NK-92 (cell line): ENCODE data around the gene TANGO6.

Experiments used
- DNase-seq: peaks from one replicate; lab custom pipeline; 2025; ENCODE audit not compliant: unreplicated experiment; lab: John Stamatoyannopoulos, UW

Gene TANGO6

DNA sequence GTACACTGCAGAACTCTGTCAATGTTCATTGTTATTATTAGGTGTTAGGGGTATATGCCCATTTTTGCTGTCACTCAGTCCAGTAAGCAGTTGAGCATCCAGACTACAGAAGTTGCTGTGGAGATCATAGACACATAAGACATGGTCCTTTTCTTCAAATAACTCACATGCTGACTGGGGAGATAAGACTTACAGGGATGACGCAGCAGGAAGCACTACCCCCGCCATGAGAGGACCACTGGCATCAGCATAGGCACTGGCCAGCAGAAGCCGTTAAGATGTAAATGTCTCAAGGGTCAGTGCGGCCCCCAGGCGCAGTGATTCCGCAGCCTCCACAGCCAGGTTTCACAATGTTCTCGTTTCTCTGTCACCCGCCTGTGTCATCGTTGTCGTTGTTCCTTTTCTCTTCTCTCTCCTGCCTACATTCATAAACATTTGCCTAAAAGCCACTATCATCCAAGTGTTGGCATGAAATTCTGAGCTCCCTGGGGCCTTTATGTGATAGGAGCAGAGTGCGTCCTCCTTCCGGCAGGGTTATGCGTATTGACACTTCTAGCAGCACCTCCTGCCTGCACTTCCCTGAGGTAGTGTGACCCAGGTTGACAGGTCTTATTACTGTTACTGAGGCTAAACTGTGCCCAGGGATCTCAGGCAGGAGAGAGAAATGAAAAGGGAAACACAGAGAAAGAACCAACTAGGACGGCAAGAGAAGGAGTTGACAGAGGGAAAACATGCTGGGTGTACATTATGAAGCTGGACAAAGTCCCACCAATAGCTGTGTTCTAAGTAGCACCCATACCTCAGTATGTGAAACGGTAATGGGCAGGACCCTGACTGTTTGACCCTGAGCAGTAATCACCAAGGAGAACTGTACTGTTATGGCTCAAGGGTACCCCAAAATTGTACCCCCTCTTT lies 17.9 kb downstream of the TANGO6 start:
- DNase-seq: no peak

DNA sequence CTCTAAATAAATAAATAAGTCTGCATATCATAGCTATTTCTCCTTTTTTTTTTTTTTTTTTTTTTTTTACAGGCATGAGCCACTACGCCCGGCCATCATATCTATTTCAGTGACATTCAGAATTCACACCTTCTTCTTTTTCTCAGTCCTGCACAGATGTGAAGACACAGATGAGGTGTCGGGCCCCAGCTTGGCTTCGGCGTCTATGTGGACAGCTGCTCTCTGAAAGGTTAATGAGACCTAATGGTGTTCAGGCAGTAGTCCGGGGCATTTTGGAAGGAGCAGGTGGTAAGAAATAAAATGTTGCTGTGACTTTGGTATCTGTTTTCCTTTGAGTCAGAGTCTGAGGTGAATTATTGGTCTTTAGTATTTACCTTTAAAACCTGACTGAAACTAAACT lies 23.6 kb downstream of the TANGO6 start:
- DNase-seq: no peak

DNA sequence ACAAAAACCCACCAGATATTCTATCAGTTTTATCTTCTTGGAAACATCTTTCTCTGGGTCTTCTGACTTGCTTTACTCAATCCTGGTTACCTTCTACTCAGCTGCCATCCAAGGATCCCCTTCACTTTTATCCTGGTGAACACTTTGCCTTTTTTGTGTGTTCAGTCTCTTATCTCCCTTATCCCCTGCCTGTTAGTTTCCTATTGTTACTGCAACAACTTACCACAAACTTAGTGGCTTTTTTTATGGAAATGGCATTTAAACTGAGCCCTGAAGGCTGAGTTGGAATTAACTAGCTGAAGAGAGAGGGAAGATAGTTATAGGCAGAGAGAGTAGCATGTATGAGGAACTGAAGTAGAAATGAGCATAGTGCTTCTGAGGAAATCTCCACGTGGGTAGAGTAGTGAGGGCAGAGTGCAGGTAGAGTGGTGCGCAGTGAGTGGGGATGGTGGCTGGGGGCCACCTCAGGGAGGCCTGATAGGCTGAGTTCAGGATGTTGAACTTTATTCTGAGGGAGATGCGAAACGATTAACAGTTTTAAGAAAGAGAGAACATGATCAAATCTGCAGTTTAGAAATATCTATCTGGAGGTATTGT lies 26.3 kb downstream of the TANGO6 start:
- no peak for DNase-seq

DNA sequence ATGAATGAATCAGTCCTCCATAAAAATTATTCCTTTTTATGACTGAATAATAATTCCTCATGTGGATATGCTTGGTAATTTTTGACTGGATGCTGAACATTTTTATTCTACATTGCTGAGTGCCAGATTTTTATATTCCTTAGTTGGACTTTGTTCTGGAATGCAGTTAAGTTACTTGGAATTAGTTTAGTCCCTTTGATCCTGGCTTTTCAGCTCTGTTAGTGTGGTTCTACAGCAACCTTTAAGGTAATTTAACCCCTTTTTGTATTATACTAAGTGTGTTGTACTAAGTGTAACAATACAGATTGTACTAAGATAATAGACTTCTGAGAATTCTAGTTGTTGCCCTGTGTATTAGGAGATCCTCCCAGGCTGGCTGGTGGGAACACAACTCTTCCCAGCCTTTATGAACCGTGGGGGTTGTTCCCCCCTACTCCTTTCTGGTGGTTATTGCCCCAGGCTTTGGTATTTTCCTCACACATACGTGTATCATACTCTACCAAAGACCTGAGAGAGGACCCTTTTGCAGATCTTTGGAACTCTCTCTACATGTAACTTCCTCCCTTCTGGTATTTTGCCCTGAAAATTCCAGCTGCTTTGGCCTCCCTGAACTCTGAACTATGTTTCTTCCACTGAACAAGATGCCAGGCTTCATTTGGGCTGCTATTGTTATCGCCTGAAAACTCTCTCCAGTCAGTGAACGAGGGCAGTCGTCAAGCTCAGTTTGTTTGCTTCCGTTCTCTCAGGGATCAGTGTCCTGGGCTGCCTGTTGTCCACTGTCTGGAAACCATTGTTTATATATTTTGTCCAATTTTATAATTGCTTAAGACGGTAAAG lies 30.5 kb downstream of the TANGO6 start:
- DNase-seq: no peak

DNA sequence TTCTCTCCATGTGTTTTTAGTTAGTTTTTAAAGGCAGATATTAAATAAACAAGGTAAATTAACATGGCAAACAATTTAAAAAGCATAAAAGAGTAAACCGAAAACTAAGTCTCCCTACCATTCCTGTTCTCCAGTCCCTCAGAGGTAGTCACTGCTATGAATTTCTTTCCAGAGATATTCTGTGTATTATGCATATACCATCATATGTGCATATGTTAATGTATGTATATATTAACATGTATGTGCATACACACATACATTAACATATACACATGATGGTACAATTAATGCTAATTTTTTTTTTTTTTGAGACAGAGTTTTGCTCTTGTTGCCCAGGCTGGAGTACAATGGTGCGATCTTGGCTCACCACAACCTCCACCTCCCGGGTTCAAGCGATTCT lies 32.5 kb downstream of the TANGO6 start:
- DNase-seq: no peak

GRCh38 chr16:68883685-68884084 lies 40.4 kb downstream of the TANGO6 start:
- DNase-seq: no peak

DNA sequence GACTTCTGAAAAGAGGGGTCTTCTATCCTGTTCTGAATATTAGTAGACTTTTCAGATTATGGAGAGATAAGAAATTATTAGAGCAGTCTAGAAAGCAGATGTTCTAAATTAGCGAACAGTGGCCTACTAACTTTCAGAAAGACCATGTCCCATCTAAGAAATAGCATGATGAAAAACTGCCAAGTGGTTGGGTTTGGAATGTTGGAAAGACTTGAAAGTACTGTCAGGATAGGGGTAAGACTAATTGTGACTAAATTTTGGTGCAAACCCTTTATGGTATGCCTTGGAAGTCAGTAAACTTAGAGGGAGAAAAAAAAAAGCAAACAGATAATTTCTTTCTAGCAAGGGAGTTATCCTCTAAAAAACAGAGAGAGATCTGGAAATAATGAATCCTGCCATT lies 41.1 kb downstream of the TANGO6 start:
- DNase-seq: no peak

DNA sequence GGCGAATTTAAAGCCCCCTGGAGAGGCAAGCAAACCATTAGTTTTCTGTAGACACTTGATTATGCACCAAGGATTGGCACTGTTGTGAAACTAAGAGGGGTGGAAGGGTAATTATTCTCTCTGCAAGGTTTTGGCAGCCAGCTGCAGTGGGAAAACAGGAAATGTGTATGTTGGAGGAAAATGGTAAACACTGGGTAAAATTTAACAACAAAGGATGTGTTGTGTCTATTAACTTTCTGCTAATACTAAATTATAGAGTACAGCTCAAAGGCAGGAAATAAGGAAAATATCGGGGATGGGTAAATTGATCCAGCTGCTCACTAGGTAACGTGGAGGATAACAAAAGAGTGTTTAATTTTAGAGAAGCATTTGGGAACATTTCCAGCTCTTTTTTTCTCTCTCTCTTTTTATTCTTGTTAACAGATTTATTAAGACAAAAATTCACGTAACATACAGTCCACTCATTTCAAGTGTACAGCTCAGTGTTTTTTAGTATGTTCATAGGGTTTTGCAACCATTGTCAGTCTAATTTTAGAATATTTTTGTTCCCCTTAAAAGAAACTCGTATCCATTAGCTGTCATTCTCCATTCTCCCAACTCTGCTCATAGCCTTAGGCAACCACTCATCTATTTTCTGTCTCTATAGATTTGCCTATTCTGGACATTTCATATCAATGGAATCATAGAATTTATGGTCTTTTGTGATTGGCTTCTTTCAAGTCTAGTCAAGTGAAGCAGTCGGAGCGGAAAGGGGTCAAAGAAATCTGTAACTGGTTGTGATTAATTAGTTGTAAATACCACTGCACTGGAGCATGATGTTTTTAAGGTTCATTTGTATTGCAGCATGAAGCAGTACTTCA lies 41.8 kb downstream of the TANGO6 start:
- DNase-seq: no peak

DNA sequence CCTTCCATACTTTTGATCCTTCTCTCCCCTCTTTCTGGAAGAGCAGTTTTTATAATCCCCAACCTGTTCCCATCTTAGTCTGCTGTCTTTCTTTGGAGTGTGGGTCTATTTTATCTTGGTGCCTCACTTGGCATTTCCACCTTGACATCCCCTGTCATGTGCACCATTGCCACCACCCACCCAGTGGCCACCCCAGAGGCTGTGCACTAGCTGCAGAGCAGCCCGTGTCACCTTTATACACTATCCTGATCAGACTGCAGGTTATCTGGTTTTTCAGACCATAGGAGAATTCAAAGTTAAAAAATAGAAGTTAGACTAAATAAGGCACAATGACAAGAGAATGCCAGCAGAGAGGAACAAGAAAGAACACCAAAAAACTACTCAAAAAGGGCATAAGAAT lies 43.8 kb downstream of the TANGO6 start:
- no peak for DNase-seq

DNA sequence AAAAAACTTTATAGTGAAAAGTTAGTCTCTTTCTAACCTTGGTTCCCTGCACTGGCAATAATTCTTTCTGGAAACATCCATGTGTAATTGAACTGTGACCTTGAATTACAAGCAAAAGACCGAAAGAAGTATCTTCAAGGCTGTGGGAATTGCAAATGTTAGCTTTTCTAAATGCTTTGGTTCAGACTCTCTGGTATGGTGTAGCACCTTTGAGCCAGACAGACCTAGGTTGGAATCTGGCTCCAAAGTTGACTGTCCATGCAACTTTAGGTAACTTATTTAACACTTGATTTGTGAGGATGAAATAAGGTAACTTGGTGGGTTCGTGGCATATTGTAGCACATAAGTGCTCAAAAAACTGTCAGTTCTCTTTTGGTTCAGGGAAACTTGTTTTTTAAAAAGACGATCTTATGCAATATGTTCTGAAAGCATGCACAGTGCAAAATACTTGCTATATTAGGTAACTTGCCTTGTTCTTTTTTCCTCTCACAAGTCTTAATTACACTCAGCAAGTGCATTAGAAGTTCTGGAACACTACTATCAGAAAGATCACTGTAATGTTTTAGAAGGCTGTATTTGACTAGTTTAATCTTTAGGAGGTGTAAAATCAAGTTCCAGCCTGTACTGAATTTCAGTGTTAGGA lies 46.3 kb downstream of the TANGO6 start:
- no peak for DNase-seq

- no peak for DNase-seq
These were observed 48.9 kb downstream of the TANGO6 start for GRCh38 chr16:68892214-68892613.

- no peak for DNase-seq
These were observed 49.6 kb downstream of the TANGO6 start for GRCh38 chr16:68892898-68893297.

DNA sequence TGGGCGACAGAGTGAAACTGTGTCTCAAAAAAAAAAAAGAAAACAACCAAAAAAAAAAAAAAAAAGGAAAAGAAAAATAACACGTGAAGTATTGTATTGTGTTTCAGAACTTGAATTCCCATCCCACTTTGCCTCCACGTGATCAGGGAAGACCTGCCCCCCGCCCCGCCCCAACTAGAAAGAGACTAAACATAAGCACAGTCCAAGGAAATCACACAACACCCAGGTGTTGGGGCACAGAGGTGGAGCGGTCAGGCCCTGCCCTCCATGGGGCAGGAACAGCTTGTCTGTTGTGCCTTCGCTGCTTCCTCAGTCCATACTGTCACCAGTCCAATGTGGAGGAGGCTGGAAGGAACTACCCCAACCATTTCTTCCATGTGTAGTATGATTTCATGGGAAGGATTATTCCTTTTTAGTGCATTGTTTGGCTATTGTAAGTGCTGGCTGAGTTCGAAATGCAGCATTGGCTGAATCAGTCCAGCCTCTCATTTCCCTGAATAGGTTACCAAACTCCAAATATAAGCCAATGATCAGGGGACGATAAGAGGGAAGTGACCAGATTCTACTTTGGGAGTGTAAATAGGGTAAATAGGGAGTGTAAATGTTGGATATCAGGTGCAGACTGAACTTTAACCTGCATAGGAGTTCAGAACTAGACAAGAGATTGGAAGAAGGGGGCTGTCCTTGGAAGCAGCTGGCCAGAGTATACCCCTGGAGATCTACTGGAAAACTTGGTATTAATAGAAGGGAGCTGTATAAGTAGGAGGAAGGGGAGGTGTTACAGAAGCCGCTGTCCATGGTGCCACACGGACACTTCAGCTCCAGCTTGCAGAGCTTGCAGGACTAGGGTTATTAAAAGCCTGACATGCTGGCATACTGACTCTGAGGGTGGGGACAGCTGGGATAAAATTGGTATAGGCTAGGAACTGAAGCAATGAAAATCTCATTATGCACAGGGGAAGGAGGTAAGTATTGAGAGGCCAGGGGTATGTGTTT lies 50.7 kb downstream of the TANGO6 start:
- DNase-seq: no peak

- no peak for DNase-seq
These were observed 51.4 kb downstream of the TANGO6 start for GRCh38 chr16:68894714-68895113.

GRCh38 chr16:68898026-68898425 lies 54.7 kb downstream of the TANGO6 start:
- no peak for DNase-seq

GRCh38 chr16:68900009-68900408 lies 56.7 kb downstream of the TANGO6 start:
- DNase-seq: no peak

GRCh38 chr16:68902003-68902968 lies 59.0 kb downstream of the TANGO6 start:
- no peak for DNase-seq

DNA sequence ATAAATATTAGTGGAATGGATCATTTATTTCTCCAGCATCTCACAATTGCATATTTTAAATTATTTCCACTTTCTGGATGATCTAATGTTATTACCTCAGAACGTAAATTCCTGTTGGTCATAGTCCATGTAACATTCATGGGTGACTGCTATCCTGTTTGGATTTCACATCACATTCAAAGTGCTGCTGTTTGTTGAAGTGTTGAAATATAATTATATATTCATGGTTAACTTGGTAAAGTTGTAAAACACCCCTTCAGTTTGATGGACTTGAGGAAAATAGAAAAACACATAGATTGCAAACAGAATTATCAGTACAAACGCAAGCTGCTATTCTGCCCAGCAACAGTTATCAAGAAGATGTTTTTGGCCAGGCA lies 59.6 kb downstream of the TANGO6 start:
- DNase-seq: no peak
